Measurements from ENCODE around the gene TALDO1.

DNA sequence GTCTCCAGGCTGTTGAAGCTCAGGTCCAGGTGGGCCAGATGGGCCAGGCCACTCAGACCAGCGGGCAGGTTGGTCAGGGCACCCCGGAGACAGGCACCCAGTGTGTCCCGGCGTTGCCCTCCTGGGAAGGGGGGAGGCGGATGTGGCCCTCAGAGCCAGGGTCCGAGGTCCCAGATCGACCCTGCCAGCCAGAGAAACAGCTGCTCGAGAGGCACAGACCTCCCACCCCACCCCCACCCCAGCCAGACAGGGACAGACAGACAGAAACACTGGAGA lies 56.1 kb downstream of the TALDO1 start:
- TF ChIP-seq, protein P1, sequence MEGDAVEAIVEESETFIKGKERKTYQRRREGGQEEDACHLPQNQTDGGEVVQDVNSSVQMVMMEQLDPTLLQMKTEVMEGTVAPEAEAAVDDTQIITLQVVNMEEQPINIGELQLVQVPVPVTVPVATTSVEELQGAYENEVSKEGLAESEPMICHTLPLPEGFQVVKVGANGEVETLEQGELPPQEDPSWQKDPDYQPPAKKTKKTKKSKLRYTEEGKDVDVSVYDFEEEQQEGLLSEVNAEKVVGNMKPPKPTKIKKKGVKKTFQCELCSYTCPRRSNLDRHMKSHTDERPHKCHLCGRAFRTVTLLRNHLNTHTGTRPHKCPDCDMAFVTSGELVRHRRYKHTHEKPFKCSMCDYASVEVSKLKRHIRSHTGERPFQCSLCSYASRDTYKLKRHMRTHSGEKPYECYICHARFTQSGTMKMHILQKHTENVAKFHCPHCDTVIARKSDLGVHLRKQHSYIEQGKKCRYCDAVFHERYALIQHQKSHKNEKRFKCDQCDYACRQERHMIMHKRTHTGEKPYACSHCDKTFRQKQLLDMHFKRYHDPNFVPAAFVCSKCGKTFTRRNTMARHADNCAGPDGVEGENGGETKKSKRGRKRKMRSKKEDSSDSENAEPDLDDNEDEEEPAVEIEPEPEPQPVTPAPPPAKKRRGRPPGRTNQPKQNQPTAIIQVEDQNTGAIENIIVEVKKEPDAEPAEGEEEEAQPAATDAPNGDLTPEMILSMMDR (IDR thresholded peaks at IDR 0.05; ENCODE audit: poor library complexity): no peak
- TF ChIP-seq EZH2phosphoT487 (IDR thresholded peaks at IDR 0.05; ENCODE audit: low read depth, severe bottlenecking, unreplicated experiment) (no peak), EZH2 (IDR thresholded peaks at IDR 0.05; ENCODE audit: borderline replicate concordance) (no peak)
